ENCODE data around the gene ATXN2. TPM values are rescaled to one million over a fixed set of nuclear protein-coding genes. Genes with fewer than 3 reads are reported as not detected.
A peak's percentile ranks its signal among the peaks of the same experiment; 100 is the strongest.

ATXN2 gene
- total RNA-seq, 1 experiment from 2014 or later, result 78.5 TPM

DNA sequence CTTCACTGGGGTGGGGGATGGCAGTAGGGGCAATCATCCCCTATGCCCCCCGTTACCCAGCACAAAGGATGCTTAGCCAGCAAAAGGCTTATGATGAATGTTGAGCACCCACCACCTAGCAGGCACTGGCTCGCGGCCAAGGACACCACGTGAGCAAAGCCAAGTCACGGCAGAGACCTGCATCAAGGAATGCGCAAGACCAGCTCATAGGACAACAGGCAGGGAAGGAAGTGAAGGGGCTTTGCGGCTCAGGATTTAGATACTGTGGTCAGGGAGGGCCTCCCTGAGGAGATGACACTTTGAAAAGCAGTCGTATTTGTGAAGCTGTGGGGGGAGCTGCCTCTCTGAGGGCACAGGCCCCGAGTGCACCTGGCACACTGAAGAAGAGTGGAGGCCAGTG is 160.6 kb downstream of the ATXN2 start:
- no peaks in the 10 kb centered on the region for H3K27me3 ChIP-seq (replicated peaks; ENCODE audit: control insufficient read depth, insufficient read depth, low read length)
- Mint-ChIP-seq H3K27me3 (ENCODE audit: insufficient read depth, unreplicated experiment) (no peaks in the 10 kb centered on the region), H3K27ac (ENCODE audit: unreplicated experiment) (peak overlapping the region; percentile 27), H3K4me3 (ENCODE audit: unreplicated experiment) (no peak overlapping the region), H3K36me3 (ENCODE audit: insufficient read depth, unreplicated experiment) (peaks cover 85% of the 10 kb centered on the region), H3K4me1 (ENCODE audit: low read depth, unreplicated experiment) (no peaks in the 10 kb centered on the region), H3K9me3 (ENCODE audit: unreplicated experiment) (no peaks in the 10 kb centered on the region)
- no peak overlapping the region for H3K4me3 ChIP-seq (ENCODE audit: low read depth, low read length)
- TF ChIP-seq, protein P1, sequence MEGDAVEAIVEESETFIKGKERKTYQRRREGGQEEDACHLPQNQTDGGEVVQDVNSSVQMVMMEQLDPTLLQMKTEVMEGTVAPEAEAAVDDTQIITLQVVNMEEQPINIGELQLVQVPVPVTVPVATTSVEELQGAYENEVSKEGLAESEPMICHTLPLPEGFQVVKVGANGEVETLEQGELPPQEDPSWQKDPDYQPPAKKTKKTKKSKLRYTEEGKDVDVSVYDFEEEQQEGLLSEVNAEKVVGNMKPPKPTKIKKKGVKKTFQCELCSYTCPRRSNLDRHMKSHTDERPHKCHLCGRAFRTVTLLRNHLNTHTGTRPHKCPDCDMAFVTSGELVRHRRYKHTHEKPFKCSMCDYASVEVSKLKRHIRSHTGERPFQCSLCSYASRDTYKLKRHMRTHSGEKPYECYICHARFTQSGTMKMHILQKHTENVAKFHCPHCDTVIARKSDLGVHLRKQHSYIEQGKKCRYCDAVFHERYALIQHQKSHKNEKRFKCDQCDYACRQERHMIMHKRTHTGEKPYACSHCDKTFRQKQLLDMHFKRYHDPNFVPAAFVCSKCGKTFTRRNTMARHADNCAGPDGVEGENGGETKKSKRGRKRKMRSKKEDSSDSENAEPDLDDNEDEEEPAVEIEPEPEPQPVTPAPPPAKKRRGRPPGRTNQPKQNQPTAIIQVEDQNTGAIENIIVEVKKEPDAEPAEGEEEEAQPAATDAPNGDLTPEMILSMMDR (IDR thresholded peaks at IDR 0.05; ENCODE audit: insufficient read depth in 1 of 2, low read depth in 1 of 2, low read length in 1 of 2, severe bottlenecking in 1 of 2, unreplicated experiment in 1 of 2), result no peak
- DNase-seq, result no peak
- ChIA-PET POLR2A (no interaction called here), CTCF (interaction anchor here (0.5 kb wide), 1 partner anchor 295 kb away, joined by 3 read pairs; no protein-coding TSS in a partner anchor)
- no peaks in the 10 kb centered on the region for H3K36me3 ChIP-seq (ENCODE audit: control insufficient read depth, insufficient read depth, low read length)
- H3K4me1 ChIP-seq, result no peaks in the 10 kb centered on the region
- no peaks in the 10 kb centered on the region for H3K9me3 ChIP-seq
- no TSS peak for BruUV-seq (replicated peaks)
- intact Hi-C loops (cut with micrococcal nuclease; ENCODE audit: unreplicated experiment), result no loop called here

DNA sequence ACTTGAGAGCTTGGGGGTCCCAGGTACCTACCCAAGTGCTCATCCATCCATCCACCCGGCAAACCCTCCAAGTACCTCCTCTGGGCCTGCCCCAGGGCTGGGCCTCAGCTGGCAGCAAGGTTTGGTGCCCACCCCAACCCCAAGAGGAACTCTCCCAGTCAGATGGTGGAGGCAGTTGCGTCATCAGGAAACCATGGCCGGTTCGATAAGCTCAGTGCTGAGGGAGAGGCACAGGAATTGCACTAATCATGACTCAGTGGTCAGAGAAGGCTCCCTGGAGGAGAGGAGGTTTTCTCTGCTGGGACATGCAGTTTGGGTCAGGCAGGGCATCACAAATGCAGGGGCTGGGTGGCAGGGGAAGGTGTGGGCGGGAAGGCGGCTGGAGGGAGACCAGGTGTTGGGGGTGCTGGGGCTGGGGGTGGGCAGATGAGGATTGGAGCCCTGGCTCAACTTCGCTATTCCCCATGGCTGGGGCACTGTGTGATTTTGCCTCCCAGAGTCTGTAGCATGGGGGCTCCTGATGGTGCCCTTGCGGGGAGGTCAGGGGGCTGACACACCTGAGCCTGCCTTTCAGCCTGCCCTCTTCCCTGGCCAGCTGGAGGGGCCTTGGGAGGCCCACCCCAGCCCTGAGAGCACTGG is 161.2 kb downstream of the ATXN2 start:
- no peaks in the 10 kb centered on the region for H3K27me3 ChIP-seq (replicated peaks; ENCODE audit: control insufficient read depth, insufficient read depth, low read length)
- no peaks in the 10 kb centered on the region for H3K27me3 Mint-ChIP-seq (ENCODE audit: insufficient read depth, unreplicated experiment)
- CTCF ChIA-PET, result no interaction called here
- no peaks in the 10 kb centered on the region for H3K9me3 Mint-ChIP-seq (ENCODE audit: unreplicated experiment)
- peaks cover under 1% of the 10 kb centered on the region for H3K4me1 Mint-ChIP-seq (ENCODE audit: low read depth, unreplicated experiment)
- H3K4me3 ChIP-seq (ENCODE audit: low read depth, low read length), result no peak overlapping the region
- H3K36me3 Mint-ChIP-seq (ENCODE audit: insufficient read depth, unreplicated experiment), result peaks cover 79% of the 10 kb centered on the region
- H3K27ac Mint-ChIP-seq (ENCODE audit: unreplicated experiment), result no peak overlapping the region
- no TSS peak for BruUV-seq (replicated peaks)
- no peaks in the 10 kb centered on the region for H3K4me1 ChIP-seq
- no peaks in the 10 kb centered on the region for H3K9me3 ChIP-seq
- H3K4me3 Mint-ChIP-seq (ENCODE audit: unreplicated experiment), result no peak overlapping the region
- H3K36me3 ChIP-seq (ENCODE audit: control insufficient read depth, insufficient read depth, low read length), result no peaks in the 10 kb centered on the region
- POLR2A ChIA-PET, result no interaction called here
- TF ChIP-seq, protein P1 (IDR thresholded peaks at IDR 0.05; ENCODE audit: insufficient read depth in 1 of 2, low read depth in 1 of 2, low read length in 1 of 2, severe bottlenecking in 1 of 2, unreplicated experiment in 1 of 2), result no peak
- no peak for DNase-seq
- intact Hi-C loops (cut with micrococcal nuclease; ENCODE audit: unreplicated experiment), result no loop called here

DNA sequence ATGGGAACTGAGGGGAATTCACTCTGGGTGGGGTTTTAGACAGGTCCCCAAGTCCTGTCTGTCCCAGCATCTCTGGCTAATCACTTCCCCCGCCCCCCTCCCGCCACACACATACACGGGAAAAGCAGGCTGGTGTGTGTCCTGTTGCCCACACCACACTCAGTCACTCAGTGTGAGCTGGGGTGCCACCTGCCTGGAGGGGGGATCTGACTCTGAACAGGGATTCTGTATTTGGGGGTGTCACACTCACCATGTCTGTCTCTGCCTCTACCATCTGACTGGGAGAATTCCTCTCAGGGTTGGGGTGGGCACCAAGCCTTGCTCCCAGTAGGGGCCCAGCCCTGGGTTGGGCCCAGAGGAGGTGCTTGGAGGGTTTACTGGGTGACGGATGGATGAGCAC is 162.3 kb downstream of the ATXN2 start:
- H3K4me1 ChIP-seq, result no peaks in the 10 kb centered on the region
- BruUV-seq (replicated peaks), result no TSS peak
- H3K36me3 ChIP-seq (ENCODE audit: control insufficient read depth, insufficient read depth, low read length), result no peaks in the 10 kb centered on the region
- DNase-seq, result no peak
- Mint-ChIP-seq H3K27me3 (ENCODE audit: insufficient read depth, unreplicated experiment) (no peaks in the 10 kb centered on the region), H3K36me3 (ENCODE audit: insufficient read depth, unreplicated experiment) (peaks cover 69% of the 10 kb centered on the region), H3K4me3 (ENCODE audit: unreplicated experiment) (no peak overlapping the region), H3K9me3 (ENCODE audit: unreplicated experiment) (no peaks in the 10 kb centered on the region), H3K4me1 (ENCODE audit: low read depth, unreplicated experiment) (peaks cover 9% of the 10 kb centered on the region), H3K27ac (ENCODE audit: unreplicated experiment) (peak overlapping the region; percentile 20)
- intact Hi-C loops (cut with micrococcal nuclease; ENCODE audit: unreplicated experiment), result no loop called here
- POLR2A ChIA-PET, result no interaction called here
- CTCF ChIA-PET, result interaction anchor here (0.6 kb wide), 1 partner anchor 78 kb away, joined by 6 read pairs; no protein-coding TSS in a partner anchor
- no peaks in the 10 kb centered on the region for H3K27me3 ChIP-seq (replicated peaks; ENCODE audit: control insufficient read depth, insufficient read depth, low read length)
- H3K9me3 ChIP-seq, result no peaks in the 10 kb centered on the region
- TF ChIP-seq, protein P1 (IDR thresholded peaks at IDR 0.05; ENCODE audit: insufficient read depth in 1 of 2, low read depth in 1 of 2, low read length in 1 of 2, severe bottlenecking in 1 of 2, unreplicated experiment in 1 of 2), result no peak
- H3K4me3 ChIP-seq (ENCODE audit: low read depth, low read length), result no peak overlapping the region
